A673 (cell line): Measurements from ENCODE around the gene GLB1L2. TPM values are rescaled to one million over a fixed set of nuclear protein-coding genes. Genes with fewer than 3 reads are reported as not detected.
A peak's percentile ranks its signal among the peaks of the same experiment; 100 is the strongest.

Experiments used
- BruUV-seq: library from RNA; stranded (reverse); fragments of 400-500 nt; replicated peaks from 2 replicates; lab custom pipeline; 2021; lab: Mats Ljungman, UMichigan
- CTCF ChIA-PET: fragments of 300-600 bp; sonication (Branson Sonifier 250); formaldehyde crosslinking; loops from one replicate; lab custom pipeline; 2022; ENCODE audit warnings: antibody characterized with exemption; lab: Charles Lee
- POLR2A ChIA-PET: fragments of 300-600 bp; sonication (Branson Sonifier 250); formaldehyde crosslinking; loops from one replicate; lab custom pipeline; 2022; ENCODE audit warnings: antibody characterized with exemption; ENCODE audit not compliant: low non-redundant PET; lab: Charles Lee
- DNase-seq: peaks from one replicate; pipeline ENCODE4 v3.0.0-alpha.2; 2015; ENCODE audit warnings: low spot score
- H3K27ac ChIP-seq: fragments of 200-600 bp; sonication (generic); 2 replicates; pipeline ENCODE4 v1.5.1; 2016; ENCODE audit warnings: mixed run types, low read depth, mild to moderate bottlenecking, mixed read lengths, antibody characterized with exemption, low read length; ENCODE audit not compliant: poor library complexity, severe bottlenecking
- H3K27me3 ChIP-seq: fragments of 200-600 bp; sonication (generic); replicated peaks from 2 replicates; pipeline ENCODE4 v1.6.1; 2017; ENCODE audit warnings: mixed run types, low read depth, mild to moderate bottlenecking, mixed read lengths, antibody characterized with exemption, low read length; ENCODE audit not compliant: insufficient read depth, poor library complexity
- H3K36me3 ChIP-seq: fragments of 200-600 bp; sonication (generic); 2 replicates; pipeline ENCODE4 v1.6.1; 2016; ENCODE audit warnings: mixed run types, mild to moderate bottlenecking, mixed read lengths, antibody characterized with exemption, low read length; ENCODE audit not compliant: insufficient read depth, poor library complexity, severe bottlenecking
- H3K4me1 ChIP-seq: fragments of 200-600 bp; sonication (generic); 2 replicates; pipeline ENCODE4 v1.6.1; 2017; ENCODE audit warnings: mixed run types, mild to moderate bottlenecking, mixed read lengths, antibody characterized with exemption, low read length; ENCODE audit not compliant: insufficient read depth, poor library complexity, severe bottlenecking
- H3K4me3 ChIP-seq: fragments of 200-600 bp; sonication (generic); 2 replicates; pipeline ENCODE4 v1.5.1; 2016; ENCODE audit warnings: low read depth, mixed run types, mild to moderate bottlenecking, mixed read lengths, low read length; ENCODE audit not compliant: poor library complexity, severe bottlenecking
- H3K9me3 ChIP-seq: fragments of 200-600 bp; sonication (generic); 2 replicates; pipeline ENCODE4 v1.6.1; 2016; ENCODE audit warnings: mixed run types, low read depth, mild to moderate bottlenecking, mixed read lengths, antibody characterized with exemption, low read length; ENCODE audit not compliant: poor library complexity, severe bottlenecking
- CTCF ChIP-seq: fragments of 300-800, 200-600 bp; sonication (generic); conservative IDR thresholded peaks from 2 replicates; pipeline ENCODE4 v1.5.1; 2017; ENCODE audit warnings: low read depth, mild to moderate bottlenecking, antibody characterized with exemption, low read length, moderate library complexity, mixed read lengths
- EZH2 ChIP-seq: fragments of 200-600 bp; sonication (generic); IDR thresholded peaks from 2 replicates; pipeline ENCODE4 v1.6.1; 2017; ENCODE audit warnings: borderline replicate concordance, low read depth, mild to moderate bottlenecking, mixed read lengths, antibody characterized with exemption, low read length; ENCODE audit not compliant: poor library complexity, severe bottlenecking
- intact Hi-C: fragments of 100-400 bp; cut with micrococcal nuclease; formaldehyde crosslinking; loops from one replicate; pipeline ENCODE4 v1.10.0; 2022; ENCODE audit not compliant: unreplicated experiment
- total RNA-seq: library from RNA; stranded (reverse); gene quantifications from 2 replicates; pipeline ENCODE4 v1.2.3, GENCODE V29; 2021

GLB1L2 gene
- total RNA-seq, 1 experiment from 2014 or later: 22.6 TPM

- POLR2A ChIA-PET: no interaction called here
- BruUV-seq: no TSS peak
- TF ChIP-seq CTCF (no peak), EZH2 (no peak)
These were observed 75.6 kb downstream of the GLB1L2 start for GRCh38 chr11:134407321-134407828.

DNA sequence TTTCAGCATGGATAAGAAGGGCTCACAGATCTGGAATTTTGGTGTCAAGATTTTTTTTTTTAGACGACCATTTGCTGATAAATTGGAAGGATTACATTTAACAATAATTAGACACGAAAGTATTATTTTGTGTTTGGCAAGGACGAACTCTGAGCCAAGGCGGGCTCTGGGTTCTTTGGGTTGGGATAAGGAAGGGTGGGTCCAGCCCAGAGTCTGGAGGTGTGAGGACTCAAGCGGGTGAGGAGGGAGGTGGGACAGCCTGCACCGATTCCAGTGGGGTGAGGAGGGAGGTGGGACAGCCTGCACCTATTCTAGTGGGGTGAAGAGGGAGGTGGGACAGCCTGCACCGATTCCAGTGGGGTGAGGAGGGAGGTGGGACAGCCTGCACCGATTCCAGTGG lies 76.1 kb downstream of the GLB1L2 start:
- intact Hi-C loops: no loop called here
- Histone ChIP-seq H3K27ac (no peak overlapping the region), H3K27me3 (peaks cover 32% of the 10 kb centered on the region), H3K36me3 (no peaks in the 10 kb centered on the region), H3K9me3 (no peaks in the 10 kb centered on the region), H3K4me1 (peaks cover 20% of the 10 kb centered on the region), H3K4me3 (no peak overlapping the region)
- DNase-seq: no peak
- CTCF ChIA-PET: no interaction called here
- TF ChIP-seq CTCF (no peak), EZH2 (no peak)
- POLR2A ChIA-PET: no interaction called here
- no TSS peak for BruUV-seq

More at GRCh38 chr11:134407321-134407828, 75.6 kb downstream of the GLB1L2 start:
- Histone ChIP-seq H3K4me1 (peaks cover 20% of the 10 kb centered on the region), H3K27ac (no peak overlapping the region), H3K4me3 (no peak overlapping the region), H3K36me3 (no peaks in the 10 kb centered on the region), H3K9me3 (no peaks in the 10 kb centered on the region), H3K27me3 (peaks cover 27% of the 10 kb centered on the region)
- CTCF ChIA-PET: no interaction called here
- peak; percentile 33 for DNase-seq
- intact Hi-C loops: no loop called here

GRCh38 chr11:134409552-134410429 lies 78.0 kb downstream of the GLB1L2 start:
- no peak overlapping the region for H3K4me3 ChIP-seq
- H3K27me3 ChIP-seq: peaks cover 51% of the 10 kb centered on the region
- intact Hi-C loops: loop anchor here (5.0 kb wide), 1 partner anchor 58 kb away; no protein-coding TSS in a partner anchor
- POLR2A ChIA-PET: no interaction called here
- H3K4me1 ChIP-seq: peaks cover 22% of the 10 kb centered on the region
- BruUV-seq: no TSS peak
- TF ChIP-seq EZH2 (no peak), CTCF (no peak)
- no peaks in the 10 kb centered on the region for H3K9me3 ChIP-seq
- CTCF ChIA-PET: no interaction called here
- DNase-seq: no peak
- no peaks in the 10 kb centered on the region for H3K36me3 ChIP-seq
- H3K27ac ChIP-seq: no peak overlapping the region
